ENCODE data around the gene INVS.
"Not testable (repeated sequence)": the region's sequence is repeated elsewhere in the genome, so short reads cannot be mapped to it uniquely, and the experiment has no call there.

INVS gene

DNA sequence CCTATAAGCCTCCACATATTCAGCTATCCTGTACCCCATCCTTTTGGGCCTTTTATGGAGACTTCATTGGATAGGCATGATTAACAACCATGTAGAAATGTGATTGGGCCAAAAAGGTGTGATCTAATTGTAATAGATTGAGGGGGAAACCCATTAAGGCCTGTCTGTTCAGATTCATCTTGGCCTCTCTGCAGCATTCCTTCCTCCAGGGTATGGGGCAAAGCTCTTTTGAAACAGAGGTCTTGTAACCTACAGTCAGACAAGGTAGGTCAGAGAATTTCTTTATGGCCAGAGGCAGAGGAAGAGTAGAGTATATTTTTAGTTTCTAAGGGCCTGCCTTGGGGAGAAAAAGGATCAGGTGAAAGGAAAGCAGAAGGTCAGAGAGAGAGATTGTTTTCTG lies 98.5 kb downstream of the INVS start:
- no peak for DNase-seq

DNA sequence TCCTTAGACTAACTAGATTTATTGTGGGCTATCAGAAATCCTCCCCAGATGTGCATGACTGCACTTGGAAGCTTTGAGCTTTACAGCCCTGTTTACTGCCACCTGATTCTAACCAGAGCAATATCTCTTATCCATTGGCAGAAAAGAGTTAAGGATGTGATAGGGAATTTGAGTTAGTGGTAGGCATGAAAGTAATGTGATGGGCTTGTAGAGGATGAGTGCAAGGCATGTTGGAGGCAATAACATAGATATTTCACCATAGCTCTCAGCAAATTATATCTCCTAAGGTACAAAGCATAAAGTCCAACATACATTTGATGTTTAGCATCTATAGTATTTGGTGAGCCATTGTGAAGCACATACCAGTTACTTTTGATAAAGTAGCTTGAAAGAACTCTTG lies 103.8 kb downstream of the INVS start:
- no peak for DNase-seq

DNA sequence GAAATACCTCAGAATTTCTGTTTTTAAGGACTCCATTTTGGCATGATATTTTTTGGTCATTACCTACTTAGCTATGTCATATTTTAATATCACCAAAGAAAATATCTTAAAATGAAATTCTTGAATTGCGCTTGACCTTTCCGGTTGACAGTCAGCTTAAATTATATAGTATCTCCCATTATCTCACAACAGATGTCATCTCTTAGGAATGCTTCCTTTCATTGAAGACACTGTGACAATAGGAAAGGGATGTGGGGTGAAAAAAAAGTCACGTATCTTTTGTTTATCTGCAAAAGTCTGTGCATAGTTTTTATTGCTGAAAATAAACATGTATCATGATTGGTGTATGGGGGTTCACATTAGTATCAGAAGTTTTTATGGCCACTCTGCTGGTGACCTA lies 105.8 kb downstream of the INVS start:
- no peak for DNase-seq

DNA sequence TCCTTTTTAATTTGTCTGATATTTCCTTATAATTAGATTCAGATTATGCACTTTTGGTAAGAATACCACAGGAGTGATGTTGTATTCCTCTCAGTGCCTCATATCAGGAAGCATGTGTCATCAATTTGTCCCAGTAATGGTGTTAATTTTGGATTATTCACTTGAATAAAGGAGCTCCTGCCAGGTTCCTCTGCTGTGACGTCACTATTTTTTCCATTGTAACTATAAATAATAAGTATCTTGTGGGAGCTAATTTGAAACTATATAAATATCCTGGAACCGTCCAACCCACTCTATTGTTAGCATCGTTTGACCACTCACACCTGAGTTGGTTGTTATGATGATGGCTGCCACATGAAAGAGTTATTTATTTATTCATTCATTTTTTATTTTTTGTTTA lies 107.9 kb downstream of the INVS start:
- no peak for DNase-seq

DNA sequence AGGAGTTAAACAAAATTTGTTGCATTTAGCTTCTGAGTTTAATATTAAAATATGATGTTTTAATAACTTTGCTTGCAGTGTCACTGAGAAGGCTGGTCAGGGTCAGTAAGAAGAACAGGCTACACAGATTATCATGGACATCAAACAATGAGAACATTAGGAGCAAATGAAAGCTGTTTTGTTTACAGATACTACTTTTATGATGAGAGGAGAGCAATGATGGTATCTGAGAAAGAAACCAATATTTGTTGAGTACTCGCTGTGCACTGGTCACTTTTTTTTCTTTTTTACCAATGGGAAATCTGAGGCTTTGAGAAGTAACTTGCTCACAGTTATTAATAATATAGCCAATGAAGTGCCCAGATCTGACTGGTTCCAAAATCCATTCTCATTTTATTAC lies 109.6 kb downstream of the INVS start:
- no peak for DNase-seq

DNA sequence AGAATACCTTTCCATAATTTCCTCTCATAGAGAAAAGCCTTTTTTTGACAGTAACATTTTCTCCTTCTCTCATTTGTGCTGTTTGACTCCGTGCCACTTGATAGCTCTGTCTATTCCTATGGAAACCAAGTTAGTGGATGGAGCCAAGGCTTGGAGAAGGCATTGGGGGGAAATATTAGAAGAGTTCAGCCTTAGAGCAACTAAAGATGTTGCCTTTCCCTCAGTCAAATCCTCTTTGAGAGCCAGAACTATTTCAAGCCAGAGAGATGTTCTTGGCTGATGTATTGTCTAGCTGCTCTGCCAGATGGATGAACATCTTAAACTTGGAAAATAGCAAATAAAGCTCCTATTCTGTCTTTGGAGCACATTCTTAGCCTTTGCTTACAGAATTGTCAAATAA lies 112.4 kb downstream of the INVS start:
- no peak for DNase-seq

DNA sequence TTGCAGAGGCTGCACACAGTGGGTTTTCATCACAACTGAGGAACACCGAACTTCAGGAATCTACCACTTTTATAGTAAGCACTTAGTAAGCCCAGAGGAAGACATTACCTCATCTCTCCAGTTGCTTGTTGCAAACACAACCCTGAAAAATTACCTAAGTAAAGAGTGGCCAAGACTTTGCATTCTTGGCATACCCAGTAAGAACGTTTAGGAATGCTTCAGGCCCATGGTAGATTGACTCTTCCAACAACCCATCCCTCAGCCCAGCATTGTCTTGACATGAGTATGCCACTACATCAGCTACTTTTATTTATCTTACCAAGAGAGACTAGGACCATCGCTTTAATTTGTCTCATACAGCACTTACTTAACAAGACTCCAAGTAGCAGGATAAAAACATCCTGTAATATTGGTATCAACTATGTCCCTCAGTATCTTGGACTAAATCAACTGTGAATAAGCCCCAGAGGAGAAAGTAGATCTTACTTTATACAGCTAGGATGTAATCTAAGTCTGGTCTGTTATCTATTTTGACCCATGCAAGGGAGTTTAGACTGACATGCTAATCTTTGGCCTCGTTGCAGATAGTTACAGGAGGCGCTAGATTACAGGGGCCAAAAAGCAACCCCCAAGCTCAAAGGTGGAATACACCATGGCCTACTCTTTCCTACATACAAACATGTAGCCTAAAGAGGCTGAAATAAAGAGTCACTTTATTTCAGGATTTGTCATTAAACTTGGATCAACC lies 114.9 kb downstream of the INVS start:
- DNase-seq = no peak

DNA sequence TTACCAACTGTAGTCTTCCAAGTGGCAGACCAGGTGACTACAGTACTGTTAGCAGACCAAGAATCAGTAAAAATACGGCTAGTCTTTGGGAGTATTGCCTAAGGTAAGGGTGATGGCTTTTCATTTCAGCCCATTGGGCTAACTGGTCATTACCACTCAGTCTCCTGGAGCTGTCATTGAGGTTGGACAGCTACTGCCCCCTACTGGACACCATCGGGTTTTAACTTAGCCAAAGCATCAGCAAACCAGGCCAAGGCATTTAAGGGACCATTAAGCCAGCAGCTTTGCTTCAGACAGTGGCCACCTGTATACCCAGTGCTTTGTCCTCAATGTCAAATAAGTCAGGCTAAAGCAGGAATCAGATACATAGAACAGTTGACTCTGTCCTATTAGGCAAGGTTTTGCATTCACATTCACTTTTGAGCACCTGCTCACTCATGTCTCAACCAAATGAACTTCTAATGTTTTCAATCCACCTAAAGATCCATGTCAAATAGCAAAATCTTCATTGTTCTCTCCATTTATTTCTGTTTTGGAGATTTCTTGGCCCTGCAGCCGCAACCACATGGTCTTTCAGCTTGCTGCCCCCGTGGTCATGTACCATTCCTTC lies 117.2 kb downstream of the INVS start:
- peak; percentile 52 to 64 for DNase-seq

DNA sequence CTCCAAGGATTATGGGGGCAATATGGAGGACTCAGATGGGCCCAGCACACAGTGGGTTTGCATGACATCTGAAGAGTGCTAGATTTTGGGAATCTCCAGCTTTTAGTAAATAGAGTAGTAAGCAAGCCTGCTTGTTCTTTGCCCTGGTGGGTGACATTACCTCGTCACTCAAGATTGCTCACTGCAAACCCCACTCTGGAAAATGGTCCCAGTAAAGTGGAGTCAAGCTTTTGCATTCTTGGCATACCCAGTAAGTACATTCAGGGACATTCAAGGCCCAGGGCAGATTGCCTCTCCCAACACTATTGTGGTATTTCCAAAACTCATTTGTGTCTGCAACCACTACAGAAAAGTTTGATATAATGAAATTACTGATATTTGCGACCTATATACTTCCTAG lies 118.5 kb downstream of the INVS start:
- DNase-seq = no peak

DNA sequence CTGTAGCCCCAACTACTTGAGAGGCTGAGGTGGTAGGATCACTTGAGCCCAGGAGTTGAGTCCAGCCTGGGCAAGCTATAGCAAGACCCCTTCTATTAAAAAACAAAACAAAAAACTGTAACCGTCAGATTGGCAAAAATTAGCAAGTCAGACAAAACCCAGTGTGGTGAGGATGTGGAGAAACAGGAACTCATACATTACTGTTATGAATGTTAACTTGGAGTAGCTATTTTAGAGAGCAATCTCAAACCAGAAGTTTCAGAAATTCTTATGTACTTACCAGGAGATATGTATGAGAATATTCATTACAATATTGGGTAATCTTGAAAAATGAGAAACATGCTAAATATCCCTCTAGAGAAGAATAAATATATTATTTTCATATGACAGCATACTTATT lies 120.3 kb downstream of the INVS start:
- DNase-seq = no peak

DNA sequence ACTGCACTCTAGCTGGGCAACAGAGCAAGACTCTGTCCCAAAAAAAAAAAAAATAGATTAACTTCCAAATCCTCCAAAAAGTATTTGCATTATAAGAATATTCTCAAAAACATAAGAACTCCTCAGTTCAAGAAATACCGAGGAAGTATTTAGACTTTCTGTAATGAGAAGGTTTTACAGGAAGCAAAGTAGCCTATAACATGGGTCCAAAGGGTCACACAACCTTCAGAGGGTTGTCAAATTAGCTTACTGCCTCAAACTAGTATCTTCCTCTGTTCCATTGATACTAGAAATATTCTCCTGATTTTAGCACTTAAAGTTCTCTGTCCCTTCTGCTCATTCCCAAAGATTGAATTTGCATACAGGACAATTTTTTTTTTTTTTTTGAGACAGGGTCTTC lies 121.9 kb downstream of the INVS start:
- no peak for DNase-seq

DNA sequence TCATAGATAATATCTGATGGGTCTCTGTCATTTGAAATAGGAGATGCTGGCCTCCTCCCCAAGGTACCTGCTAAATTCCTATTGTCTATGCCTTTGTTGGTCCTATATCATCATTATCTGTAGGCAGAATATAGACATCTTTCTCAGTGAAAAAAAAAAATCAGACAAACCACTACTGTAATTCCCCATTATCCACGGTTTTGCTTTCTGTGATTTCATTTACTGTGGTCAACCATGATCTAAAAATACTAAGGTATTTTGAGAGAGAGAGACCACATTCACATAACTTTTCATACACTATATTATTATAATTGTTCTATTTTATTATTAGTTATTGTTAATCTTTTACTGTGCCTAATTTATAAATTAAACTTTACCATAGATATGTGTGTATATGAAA lies 122.5 kb downstream of the INVS start:
- no peak for DNase-seq

DNA sequence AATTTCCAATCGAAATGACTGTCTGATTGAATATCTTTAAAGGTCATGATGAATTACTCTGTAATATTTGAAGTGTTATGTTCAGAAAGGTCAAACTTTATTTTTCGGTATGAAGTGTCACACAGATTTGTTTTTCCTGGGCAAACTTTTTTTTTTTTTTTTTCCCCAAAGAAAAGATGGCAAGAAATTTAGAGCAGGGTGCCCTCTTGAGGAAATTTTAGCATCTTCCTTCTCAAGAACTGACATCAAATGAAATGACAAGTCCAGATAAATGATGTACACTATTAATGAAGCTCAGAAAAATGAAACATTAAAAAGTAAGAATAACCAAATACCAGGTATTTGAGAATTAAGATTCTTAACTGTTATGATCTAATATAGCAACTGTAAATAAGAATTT lies 123.6 kb downstream of the INVS start:
- peak in 1 of 2 experiments; percentile 60 for DNase-seq

DNA sequence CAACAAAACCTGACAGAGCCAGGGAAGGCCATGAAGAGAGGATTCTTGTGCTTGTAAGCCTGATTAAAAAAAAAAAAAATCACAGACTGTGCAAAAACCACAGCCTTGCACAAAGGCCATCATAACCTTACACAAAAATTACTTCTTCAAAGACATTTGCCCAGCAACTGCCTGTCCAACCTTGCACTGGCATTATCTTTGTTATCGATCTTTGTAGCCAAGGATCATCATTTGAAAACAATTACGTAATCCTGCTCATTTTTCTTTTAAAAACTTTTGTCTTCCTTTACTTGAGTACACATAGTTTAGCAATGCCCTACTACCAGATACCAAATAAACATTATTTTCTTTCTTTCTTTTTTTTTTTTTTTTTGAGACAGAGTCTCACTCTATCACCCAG lies 128.6 kb downstream of the INVS start:
- DNase-seq = no peak

DNA sequence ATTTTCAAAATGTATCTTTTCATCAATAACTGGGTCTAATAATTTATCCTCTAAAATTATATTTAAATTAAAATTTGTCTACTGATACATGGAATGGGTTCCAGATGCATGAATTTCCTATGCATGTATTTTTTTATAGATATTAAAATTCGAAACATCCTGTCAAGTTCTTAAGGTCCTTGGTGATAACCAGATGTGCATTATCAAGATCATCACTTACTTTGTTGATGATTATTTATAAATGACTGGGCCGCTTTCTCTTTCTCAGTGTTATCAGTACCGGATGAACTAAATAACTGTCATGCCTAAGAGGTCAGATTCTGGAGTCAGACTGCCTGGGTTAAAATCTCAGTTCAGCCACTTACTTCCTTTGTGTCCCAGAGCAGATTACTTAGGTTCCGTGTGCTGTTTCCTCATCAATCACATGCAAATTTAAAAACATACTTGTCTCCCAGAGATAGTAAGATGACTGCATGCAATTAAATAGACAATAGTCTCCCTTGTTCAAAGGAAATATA lies 129.4 kb downstream of the INVS start:
- DNase-seq = no peak

DNA sequence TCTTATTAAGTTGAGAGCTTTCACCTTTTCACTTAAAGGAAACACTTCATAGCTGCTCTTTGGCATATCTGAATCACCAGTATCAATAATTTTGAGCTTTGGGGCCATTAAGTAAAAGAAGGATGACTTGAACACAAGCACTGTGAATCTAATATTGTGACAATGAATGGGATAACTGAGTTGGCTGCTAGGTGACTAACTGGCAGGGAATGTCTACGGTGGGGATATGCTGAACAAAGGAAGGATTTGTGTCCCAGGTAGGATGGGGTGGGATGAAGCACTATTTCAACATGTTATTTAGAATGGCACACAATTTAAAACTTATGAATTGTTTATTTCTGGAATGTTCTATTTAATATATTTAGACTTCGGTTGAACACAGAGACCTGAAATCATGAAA lies 130.1 kb downstream of the INVS start:
- DNase-seq = no peak

DNA sequence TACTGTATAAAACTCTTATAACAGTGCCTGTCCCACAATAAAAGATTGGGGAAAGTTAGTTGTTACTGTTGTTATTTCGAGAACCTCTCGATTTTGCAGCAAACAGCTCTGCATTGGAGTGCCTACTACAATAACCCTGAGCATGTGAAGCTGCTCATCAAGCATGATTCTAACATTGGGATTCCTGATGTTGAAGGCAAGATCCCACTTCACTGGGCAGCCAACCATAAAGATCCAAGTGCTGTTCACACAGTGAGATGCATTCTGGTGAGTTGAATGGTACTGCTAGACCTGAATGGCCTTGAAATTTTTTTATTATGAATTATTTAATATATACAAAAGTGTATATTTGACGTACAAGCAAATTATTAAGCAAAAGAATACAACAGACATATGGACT lies 130.5 kb downstream of the INVS start:
- DNase-seq = peak; percentile 24 to 69

DNA sequence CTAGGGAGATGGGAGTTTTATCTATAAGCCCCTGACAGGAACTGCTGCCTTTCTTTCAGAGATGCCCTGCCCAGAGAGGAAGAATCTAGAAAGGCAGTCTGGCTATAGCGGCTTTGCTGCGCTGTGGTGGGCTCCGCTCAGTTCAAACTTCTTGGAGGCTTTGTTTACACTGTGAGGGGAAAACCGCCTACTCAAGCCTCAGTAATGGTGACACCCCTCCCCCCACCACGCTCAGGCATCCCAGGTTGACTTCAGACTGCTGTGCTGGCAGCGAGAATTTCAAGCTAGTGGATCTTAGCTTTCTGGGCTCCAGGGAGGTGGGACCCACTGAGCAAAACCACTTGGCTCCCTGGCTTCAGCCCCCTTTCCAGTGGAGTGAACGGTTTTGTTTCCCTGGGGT lies 137.9 kb downstream of the INVS start:
- not testable (repeated sequence) for DNase-seq

DNA sequence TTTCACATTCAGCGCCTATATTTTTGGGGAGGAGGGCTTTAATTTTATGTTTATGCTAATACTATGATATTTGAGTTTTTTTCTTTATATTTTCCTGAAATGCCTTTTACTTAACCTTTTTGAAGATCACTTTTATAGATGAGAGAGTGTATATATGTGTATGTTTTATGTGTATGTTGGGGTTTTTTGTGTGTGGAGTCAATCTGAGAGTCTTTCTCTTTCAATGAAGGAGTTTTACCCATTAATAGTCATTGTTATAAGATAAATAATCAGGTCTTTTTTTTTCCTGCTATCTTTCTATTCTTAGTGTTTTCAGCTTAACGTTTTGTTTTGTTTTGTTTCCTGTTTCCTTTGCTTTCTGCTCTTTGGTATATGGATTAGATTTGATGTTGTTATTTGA lies 141.5 kb downstream of the INVS start:
- DNase-seq = no peak

DNA sequence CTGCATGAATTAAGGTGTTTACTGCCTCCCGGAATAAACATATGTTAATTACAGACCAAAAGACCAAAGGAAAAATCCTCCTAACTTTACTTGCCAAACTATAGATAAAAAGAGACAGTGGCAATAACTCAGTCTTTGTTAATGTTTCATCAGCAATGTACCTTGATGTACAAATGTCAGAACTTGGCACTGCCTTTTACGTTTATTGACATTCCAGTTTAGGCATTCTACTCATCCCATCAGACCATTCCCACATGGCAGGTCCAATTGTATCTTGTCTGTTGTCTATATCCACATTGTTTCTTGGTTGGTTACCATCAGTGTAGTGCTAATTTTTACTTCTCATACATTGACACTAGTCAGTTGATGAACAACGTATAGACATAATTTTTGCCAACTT lies 168.2 kb downstream of the INVS start:
- DNase-seq = no peak

DNA sequence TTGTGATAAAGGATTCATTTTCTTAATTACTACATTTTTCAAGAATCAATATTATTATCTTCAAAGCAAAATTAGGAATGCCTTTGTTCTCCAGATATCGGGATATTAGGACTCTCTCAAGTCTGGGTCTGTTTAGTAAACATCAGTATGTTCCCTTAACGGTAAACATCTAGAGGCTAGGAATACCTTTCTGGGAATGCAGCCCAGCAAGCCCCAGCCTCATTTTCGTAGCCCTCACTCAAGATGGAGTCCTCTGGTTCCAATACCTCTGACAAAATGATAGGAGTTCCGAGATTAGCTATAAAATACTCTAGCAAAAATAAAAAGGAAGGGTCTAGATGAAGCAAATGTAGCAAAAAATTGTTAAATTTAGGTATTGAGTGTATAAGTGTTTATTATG lies 169.2 kb downstream of the INVS start:
- DNase-seq = no peak

DNA sequence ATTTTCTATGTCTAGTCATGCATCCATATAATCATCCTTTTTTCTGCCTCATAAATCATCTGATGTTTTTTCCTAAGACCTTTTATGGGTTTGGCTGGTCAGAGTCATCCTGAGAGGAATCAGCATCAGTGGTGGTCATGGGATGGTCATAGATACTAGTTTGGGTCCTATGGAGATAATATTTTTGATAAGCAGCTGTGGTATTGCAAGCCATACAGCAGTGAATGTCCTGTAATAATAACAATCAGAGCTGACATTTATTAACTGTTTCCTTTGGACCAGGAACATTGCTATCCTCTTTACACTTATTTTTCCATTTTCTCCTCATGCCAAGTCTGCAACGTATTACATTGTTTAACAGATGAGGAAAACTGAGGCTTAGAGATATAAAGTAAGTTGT lies 170.6 kb downstream of the INVS start:
- no peak for DNase-seq

DNA sequence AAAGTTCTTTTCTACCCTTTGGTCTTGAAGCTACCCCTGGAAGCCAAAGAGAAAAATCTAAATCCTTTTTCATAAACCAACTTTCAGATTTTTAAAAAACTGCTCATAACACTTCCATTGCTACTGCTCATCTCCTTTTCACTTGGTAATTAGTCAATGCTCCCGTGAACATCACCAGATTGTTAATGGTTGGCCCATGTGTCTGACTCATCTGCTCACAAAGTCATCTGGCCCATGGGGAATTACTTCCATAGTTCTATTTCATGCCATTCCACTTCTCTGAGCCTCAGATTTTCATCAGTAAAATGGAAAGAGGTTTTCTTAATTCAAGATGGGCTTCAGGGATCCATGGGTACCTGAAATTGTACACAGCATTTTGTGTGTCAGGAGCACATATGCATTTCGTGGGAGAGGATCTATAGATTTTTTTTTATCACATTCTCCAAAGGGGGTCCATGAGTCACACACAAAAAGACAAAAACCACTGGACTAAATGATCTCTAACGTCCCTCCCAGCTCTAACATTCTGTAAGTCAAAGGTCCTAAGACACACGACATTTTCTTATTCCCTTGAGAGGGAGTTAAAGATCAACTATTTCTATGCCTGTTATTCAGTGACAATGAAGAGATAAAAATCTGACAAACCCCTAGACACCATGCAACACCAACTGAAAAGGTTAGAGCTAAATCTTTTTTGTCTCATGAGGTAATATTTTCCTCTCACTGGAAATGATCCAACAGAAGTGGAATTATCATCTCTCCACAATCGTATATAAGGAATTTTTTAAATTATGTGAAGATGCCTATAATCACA lies 178.3 kb downstream of the INVS start:
- DNase-seq = no peak

DNA sequence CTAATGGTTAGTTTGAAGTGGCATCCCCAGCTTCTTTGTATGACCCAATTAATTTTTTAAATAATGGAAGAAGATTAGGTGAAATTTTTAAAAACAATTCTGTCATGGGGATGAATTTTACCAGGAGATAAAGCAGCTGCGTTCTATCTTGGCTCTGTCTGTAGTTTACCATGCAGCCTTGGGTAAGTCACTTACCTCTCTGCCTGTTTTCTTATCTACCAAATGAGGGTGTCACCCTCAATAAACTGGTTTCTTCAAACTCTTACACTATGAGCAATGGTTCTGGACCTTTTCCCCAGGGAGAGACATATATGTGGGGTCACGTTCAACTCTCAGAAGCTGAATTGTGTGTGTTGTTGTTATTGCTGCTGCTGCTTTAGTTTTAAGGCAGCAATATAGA lies 182.0 kb downstream of the INVS start:
- no peak for DNase-seq
